ENCODE data around the gene GORAB.

Gene GORAB

DNA sequence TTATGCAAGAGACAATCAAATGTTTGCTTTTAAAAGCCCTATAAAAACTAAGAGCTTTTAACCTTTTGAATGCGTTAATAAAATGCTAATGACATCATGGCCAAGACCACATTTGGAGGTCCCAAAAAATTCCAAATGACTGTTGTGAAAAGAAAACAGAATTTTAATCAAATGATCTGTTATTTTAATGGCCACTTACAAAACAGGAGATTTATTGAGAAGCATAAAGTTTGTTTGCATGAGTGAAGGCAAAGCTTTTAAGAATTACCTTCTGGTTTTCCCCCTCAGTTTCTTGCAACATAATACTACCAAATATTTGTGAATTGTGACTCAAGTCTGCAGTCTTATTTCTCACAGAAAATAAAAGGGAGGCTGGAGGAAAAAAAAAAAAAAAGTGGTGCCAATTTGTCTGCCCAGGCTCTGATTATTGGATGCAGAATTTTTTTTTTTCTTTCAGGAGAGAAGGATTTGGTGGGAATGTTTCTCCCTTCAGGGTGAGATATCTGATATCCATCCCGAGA lies 60.7 kb downstream of the GORAB start:
- no peak for DNase-seq (ENCODE audit: low spot score)

DNA sequence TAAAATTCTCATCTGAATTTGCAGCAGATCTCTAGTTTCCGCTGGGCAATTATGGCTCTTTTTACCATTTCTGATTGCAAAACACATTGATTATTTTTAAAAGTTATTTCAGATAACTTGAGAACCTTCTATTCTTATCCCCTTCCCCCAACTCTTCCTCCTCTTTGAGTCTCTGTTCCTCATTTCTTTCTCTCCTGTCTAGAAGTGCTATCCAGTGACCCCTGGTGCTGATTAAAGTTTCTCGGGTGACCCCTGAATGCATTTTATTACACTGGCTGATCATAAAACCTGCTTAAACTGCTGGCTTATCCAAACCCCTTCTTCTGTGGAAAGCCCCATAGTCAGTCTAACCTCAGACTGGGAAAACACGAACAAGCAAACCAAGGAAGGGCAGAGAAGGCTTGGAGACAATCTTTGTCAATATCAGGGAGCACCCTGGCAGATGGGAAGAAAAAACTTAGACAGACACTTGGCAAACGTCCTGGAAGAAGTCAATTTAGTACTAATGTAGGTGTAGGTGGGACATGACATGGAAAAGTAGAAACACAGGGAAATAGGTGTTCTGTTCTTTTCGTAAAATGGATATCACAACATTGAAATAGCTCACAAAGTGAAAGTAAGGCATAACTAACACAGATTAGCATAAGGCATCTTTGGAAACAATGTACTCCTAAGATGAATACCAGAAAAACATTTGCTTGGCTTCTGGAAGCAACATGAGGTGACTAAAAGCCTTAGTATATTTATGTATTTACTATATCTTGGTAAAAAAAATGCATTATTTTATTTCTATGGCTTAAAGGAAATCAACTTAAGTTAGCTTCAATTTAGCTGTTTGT lies 61.4 kb downstream of the GORAB start:
- peak; percentile 13 for DNase-seq (ENCODE audit: low spot score)

DNA sequence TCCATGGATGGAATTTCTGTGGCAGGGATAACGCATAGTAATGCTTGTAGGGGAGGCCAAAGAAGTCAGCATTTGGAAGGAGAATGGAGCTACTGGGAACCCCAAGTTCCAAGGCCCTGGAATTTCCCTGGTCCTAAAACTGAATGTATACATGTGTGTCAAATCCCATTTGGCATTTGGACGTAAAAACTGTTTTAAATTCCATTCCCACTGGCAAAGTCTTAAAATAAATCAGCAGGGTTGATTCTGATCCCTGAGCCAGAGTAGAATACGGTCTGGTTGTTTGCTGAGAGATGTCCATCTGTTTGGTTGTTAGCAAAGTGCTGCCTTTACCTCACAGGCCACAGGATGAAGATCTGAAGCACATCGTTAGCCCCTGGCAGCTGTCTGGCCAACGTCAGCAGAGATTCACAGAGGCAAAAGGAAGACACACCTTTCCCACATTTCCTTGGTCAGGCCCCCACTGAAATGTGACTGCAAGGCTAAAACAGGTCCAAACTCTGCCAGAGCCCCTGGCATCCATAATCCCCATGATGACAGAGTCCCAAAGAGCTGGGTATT lies 62.2 kb downstream of the GORAB start:
- DNase-seq (ENCODE audit: low spot score): no peak

DNA sequence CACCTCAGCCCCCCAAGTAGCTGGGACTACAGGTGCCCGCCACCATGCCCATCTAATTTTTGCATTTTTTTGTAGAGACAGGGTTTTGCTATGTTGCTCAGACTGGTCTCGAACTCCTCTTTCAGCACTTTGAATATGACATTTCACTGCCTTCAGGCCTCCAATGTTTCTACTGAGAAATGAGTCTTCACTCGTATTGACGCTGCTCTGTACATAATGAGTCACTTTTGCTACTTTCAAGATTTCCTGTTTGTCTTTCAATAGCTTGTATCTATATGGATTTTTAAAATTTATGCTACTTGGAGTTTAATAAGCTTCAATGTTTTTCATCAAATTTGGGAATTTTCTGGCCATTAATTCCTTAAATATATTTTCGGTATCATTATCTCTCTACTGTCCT lies 64.7 kb downstream of the GORAB start:
- DNase-seq (ENCODE audit: low spot score): no peak

DNA sequence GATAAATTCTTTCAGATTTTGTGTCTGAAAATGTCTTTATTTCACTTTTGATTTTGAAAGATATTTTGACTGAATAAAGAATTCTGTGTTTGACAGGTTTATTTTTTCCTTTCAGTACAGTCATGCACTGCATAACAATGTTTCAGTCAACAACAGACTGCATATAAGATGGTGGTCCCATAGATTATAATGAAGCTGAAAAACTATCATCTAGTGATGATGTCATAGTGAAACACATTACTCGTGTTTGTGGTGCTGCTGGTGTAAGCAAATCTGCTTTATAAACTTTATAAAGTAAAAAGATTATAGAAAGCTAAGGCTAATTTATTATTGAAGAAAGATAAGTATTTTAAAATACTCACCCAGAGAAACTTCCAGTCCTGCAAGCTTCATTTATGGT lies 66.7 kb downstream of the GORAB start:
- DNase-seq (ENCODE audit: low spot score): no peak

DNA sequence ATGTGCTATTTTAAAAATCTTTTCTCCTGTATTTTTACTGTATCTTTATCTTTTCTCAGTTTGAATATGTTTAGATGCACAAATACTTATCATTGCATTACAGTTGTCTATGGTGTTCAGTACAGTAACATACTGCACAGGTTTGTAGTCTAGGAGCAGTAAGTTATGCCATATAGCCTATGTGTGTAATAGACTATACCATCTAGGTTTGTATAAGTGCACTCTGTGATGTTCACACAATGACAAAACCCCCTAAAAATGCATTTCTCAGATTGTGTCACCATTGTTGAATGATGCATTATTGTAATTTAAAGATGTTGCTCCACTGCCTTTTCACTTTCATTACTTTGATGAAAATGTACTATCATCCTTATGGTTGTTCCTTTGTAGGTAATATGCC lies 67.1 kb downstream of the GORAB start:
- DNase-seq (ENCODE audit: low spot score): no peak

DNA sequence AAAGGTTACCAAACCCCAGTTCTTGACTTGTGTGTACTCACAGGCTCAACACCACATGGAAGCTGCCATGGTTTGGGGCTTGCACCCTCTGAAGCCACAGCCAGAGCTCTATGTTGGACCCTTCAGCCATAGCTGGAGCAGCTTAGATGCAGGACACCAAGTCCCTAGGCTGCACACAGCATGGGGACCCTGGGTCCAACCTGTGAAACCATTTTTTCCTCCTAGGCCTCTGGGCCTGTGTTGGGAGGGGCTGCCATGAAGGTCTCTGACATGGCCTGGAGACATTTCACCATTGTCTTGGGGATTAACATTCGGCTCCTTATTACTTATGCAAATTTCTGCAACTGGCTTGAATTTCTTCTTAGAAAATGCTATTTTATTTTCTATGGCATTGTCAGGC lies 69.9 kb downstream of the GORAB start:
- DNase-seq (ENCODE audit: low spot score): no peak

Measured in NAMALWA (cell line).